Mesenchymal stem cell (in vitro differentiated cells and primary cell): ENCODE measurements around the gene TENM4.
A peak's percentile ranks its signal among the peaks of the same experiment; 100 is the strongest.
"Not testable (repeated sequence)": the region's sequence is repeated elsewhere in the genome, so short reads cannot be mapped to it uniquely, and the experiment has no call there.

Experiments
- DNase-seq: peaks from one replicate; pipeline ENCODE4 v3.0.0-alpha.2; 2013
- H2AFZ ChIP-seq: one replicate; pipeline ENCODE4 v1.6.1; 2013; ENCODE audit warnings: low read depth, mild to moderate bottlenecking, control low read depth, inconsistent platforms, low read length, moderate library complexity
- H2AK5ac ChIP-seq: 2 replicates; pipeline ENCODE4 v1.6.1; 2013; ENCODE audit warnings: low read length, moderate library complexity, mild to moderate bottlenecking, inconsistent platforms; ENCODE audit not compliant: severe bottlenecking
- H2BK120ac ChIP-seq: one replicate; pipeline ENCODE4 v1.6.1; 2013; ENCODE audit warnings: low read depth, mild to moderate bottlenecking, inconsistent platforms, low read length, moderate library complexity
- H2BK12ac ChIP-seq, 2 experiments: one replicate each; pipeline ENCODE4 v1.6.1; 2013; ENCODE audit warnings: inconsistent platforms in 2 of 2, low read length in 2 of 2, mild to moderate bottlenecking in 2 of 2, moderate library complexity in 2 of 2, control low read depth in 1 of 2
- H2BK15ac ChIP-seq: one replicate; pipeline ENCODE4 v1.6.1; 2013; ENCODE audit warnings: mild to moderate bottlenecking, low read depth, inconsistent platforms; ENCODE audit not compliant: poor library complexity, severe bottlenecking
- H2BK5ac ChIP-seq: 2 replicates; pipeline ENCODE4 v1.6.1; 2013; ENCODE audit warnings: low read depth, mild to moderate bottlenecking, low read length, control low read depth, inconsistent platforms; ENCODE audit not compliant: poor library complexity, severe bottlenecking
- H3K14ac ChIP-seq, 2 experiments: one replicate each; pipeline ENCODE4 v1.6.1; 2013; ENCODE audit warnings: inconsistent platforms in 2 of 2, low read length in 2 of 2, control low read depth in 1 of 2, mild to moderate bottlenecking in 1 of 2, moderate library complexity in 1 of 2
- H3K18ac ChIP-seq, 2 experiments: one replicate each; pipeline ENCODE4 v1.6.1; 2013; ENCODE audit warnings: inconsistent platforms in 2 of 2, low read length in 2 of 2, control low read depth in 1 of 2, low read depth in 1 of 2, mild to moderate bottlenecking in 1 of 2
- H3K23ac ChIP-seq, 2 experiments: one replicate each; pipeline ENCODE4 v1.6.1; 2013; ENCODE audit warnings: inconsistent platforms in 2 of 2, low read length in 2 of 2, mild to moderate bottlenecking in 2 of 2, moderate library complexity in 2 of 2, control low read depth in 1 of 2
- H3K27ac ChIP-seq: 2 replicates; pipeline ENCODE4 v1.5.1; 2013; ENCODE audit warnings: mild to moderate bottlenecking, moderate library complexity, low read length, control low read depth, inconsistent platforms; ENCODE audit not compliant: poor library complexity, severe bottlenecking
- H3K27me3 ChIP-seq, 2 experiments: 2 replicates each; pipeline versions ENCODE4 v1.6.1 to v1.7.0; 2013; ENCODE audit warnings: low read length in 2 of 2, mild to moderate bottlenecking in 2 of 2, moderate library complexity in 2 of 2, control low read depth in 1 of 2, inconsistent platforms in 1 of 2; ENCODE audit not compliant: control insufficient read depth in 1 of 2, insufficient read depth in 1 of 2
- H3K36me3 ChIP-seq, 2 experiments: 2 replicates each; pipeline versions ENCODE4 v1.6.1 to v1.7.0; 2013; ENCODE audit warnings: low read length in 2 of 2, control low read depth in 1 of 2, inconsistent platforms in 1 of 2, low read depth in 1 of 2, mild to moderate bottlenecking in 1 of 2; ENCODE audit not compliant: insufficient read depth in 2 of 2, control insufficient read depth in 1 of 2
- H3K4ac ChIP-seq, 2 experiments: one replicate each; pipeline ENCODE4 v1.6.1; 2013; ENCODE audit warnings: inconsistent platforms in 2 of 2, low read length in 2 of 2, mild to moderate bottlenecking in 2 of 2, moderate library complexity in 2 of 2, control low read depth in 1 of 2, low read depth in 1 of 2
- H3K4me1 ChIP-seq: 2 replicates; pipeline ENCODE4 v1.6.1; 2013; ENCODE audit warnings: low read depth, low read length, control low read depth; ENCODE audit not compliant: control insufficient read depth, insufficient read depth
- H3K4me2 ChIP-seq: 2 replicates; pipeline ENCODE4 v1.6.1; 2013; ENCODE audit warnings: low read length, mild to moderate bottlenecking, inconsistent platforms; ENCODE audit not compliant: poor library complexity, severe bottlenecking
- H3K4me3 ChIP-seq, 2 experiments: 2 replicates each; pipeline versions ENCODE4 v1.5.1 to v1.7.0; 2013; ENCODE audit warnings: low read length in 2 of 2, mild to moderate bottlenecking in 2 of 2, control low read depth in 1 of 2, low read depth in 1 of 2; ENCODE audit not compliant: insufficient read depth in 1 of 2
- H3K79me1 ChIP-seq: replicated peaks from 2 replicates; pipeline ENCODE4 v1.6.1; 2013; ENCODE audit warnings: mild to moderate bottlenecking, control low read depth, low read length, inconsistent platforms; ENCODE audit not compliant: poor library complexity, severe bottlenecking
- H3K9ac ChIP-seq: 2 replicates; pipeline ENCODE4 v1.7.0; 2013; ENCODE audit warnings: mild to moderate bottlenecking, low read length, moderate library complexity
- H3K9me3 ChIP-seq: 2 replicates; pipeline ENCODE4 v1.7.0; 2013; ENCODE audit warnings: mild to moderate bottlenecking, low read length; ENCODE audit not compliant: control insufficient read depth
- H4K8ac ChIP-seq: one replicate; pipeline ENCODE4 v1.6.1; 2013; ENCODE audit warnings: inconsistent platforms, mild to moderate bottlenecking, low read length, moderate library complexity
- H4K91ac ChIP-seq: one replicate; pipeline ENCODE4 v1.6.1; 2013; ENCODE audit warnings: mild to moderate bottlenecking, low read length, inconsistent platforms
- WGBS: methylation state at CpG from one replicate; pipeline ENCODE4 v1.1.7; 2013; ENCODE audit warnings: mixed read lengths; 5-methylcytosine and 5-hydroxymethylcytosine counted together

TENM4 gene

DNA sequence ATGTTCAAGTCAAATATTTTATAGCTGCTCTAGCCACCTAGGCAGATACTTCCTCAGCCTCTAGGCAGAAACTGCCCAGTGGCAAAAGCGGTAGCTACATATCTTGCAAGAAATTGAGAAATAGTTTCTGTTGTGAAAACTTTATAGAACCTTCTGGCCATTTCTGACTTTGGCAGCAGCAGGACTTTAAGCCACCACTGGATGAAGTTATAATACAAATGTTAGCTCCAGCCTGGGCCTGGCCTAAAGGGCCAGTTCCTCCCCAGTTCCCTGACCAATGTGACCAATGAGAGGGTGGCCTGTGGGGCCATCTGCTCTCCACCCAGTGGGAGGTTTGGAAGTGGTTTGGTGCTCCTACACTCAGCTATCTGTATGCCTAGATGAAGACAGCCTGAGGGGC is 612.2 kb downstream of the TENM4 start:
- Histone ChIP-seq H3K27ac (no peak overlapping the region), H2BK12ac (no peak overlapping the region), H3K9me3 (no peaks in the 10 kb centered on the region), H3K9ac (no peak overlapping the region), H2AK5ac (peak overlapping the region; percentile 68), H4K91ac (no peak overlapping the region), H3K18ac (no peak overlapping the region), H3K4me2 (no peak overlapping the region), H3K4ac (no peak overlapping the region), H3K36me3 (no peaks in the 10 kb centered on the region), H2AFZ (no peak overlapping the region), H2BK120ac (no peak overlapping the region), H3K4me1 (peaks cover 11% of the 10 kb centered on the region), H3K4me3 (no peak overlapping the region), H2BK5ac (no peak overlapping the region), H2BK15ac (no peak overlapping the region), H4K8ac (no peak overlapping the region), H3K14ac (no peak overlapping the region), H3K23ac (no peak overlapping the region), H3K79me1 (no peaks in the 10 kb centered on the region), H3K27me3 (no peaks in the 10 kb centered on the region)
- no peak for DNase-seq
- WGBS, result no CpG with 5 or more reads among the region's 1 CpG

- not testable (repeated sequence) for H3K14ac ChIP-seq, H2BK120ac ChIP-seq, H2BK5ac ChIP-seq, H4K91ac ChIP-seq, H3K4me1 ChIP-seq, H3K27me3 ChIP-seq, H3K4ac ChIP-seq, H3K18ac ChIP-seq, H3K4me3 ChIP-seq, H2BK15ac ChIP-seq, H3K36me3 ChIP-seq, H3K9me3 ChIP-seq, H3K9ac ChIP-seq, H2AFZ ChIP-seq, H2BK12ac ChIP-seq, H3K27ac ChIP-seq, H2AK5ac ChIP-seq, H3K79me1 ChIP-seq, H3K23ac ChIP-seq, DNase-seq, H4K8ac ChIP-seq, H3K4me2 ChIP-seq
- 96% methylated on average over 3 of the region's 4 CpGs for WGBS
These were observed 613.5 kb downstream of the TENM4 start for GRCh38 chr11:78827291-78827690.

DNA sequence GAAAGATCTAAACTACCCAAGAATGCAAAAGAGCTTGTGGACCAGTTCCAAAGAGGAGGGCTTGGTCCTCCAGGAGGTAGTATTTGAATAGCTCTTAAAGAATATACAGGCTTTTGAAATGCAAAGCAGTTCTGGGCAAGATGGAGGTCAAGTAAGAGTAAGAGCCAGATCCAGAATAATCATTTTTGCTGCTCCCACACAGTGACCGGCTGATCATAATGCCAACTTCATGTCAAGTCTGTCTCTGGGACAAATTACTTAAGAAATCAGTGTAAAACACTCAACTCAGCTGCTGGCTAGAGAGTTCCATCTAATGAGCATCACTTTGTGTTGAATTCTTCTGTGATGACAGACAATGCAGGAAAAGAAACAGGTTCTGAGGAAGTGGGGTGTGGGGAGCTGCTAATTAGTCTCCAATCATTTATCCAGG is 615.2 kb downstream of the TENM4 start:
- H3K4me3 ChIP-seq, result no peak overlapping the region
- H3K4me1 ChIP-seq, result peaks cover 6% of the 10 kb centered on the region
- H2BK12ac ChIP-seq, result no peak overlapping the region
- 100% methylated on average over 1 of the region's 1 CpG for WGBS
- no peak overlapping the region for H3K4ac ChIP-seq
- H2BK15ac ChIP-seq, result no peak overlapping the region
- no peaks in the 10 kb centered on the region for H3K9me3 ChIP-seq
- H3K23ac ChIP-seq, result no peak overlapping the region
- no peak overlapping the region for H3K9ac ChIP-seq
- H2AK5ac ChIP-seq, result no peak overlapping the region
- no peaks in the 10 kb centered on the region for H3K27me3 ChIP-seq
- no peak overlapping the region for H3K27ac ChIP-seq
- H2AFZ ChIP-seq, result no peak overlapping the region
- H3K79me1 ChIP-seq, result no peaks in the 10 kb centered on the region
- no peak overlapping the region for H4K91ac ChIP-seq
- H3K36me3 ChIP-seq, result no peaks in the 10 kb centered on the region
- H3K18ac ChIP-seq, result no peak overlapping the region
- no peak overlapping the region for H4K8ac ChIP-seq
- H2BK120ac ChIP-seq, result no peak overlapping the region
- H3K14ac ChIP-seq, result no peak overlapping the region
- DNase-seq, result no peak
- no peak overlapping the region for H2BK5ac ChIP-seq
- H3K4me2 ChIP-seq, result no peak overlapping the region

DNA sequence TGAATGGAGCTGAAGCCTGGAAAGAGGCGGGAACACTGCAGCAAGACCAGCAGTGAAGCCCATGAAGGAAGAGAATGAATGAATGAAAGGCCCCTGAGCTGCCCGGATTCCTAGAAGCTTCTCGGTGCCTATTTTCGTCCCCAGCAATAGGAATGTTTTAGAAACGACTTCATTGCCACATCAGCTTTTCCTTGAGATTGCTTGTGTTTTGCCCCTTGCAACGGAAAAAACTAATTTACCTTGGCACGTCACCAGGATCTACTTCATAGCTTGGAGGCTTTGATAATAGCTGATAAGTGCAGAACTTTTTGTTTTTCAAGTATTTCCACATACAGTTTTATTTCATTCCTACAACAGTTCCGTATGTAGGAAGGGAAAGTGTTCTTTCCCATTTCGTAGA is 617.2 kb downstream of the TENM4 start:
- Histone ChIP-seq H3K4ac (no peak overlapping the region), H3K9ac (no peak overlapping the region), H3K14ac (no peak overlapping the region), H4K91ac (no peak overlapping the region), H3K9me3 (no peaks in the 10 kb centered on the region), H2BK15ac (no peak overlapping the region), H3K23ac (no peak overlapping the region), H2BK120ac (no peak overlapping the region), H3K18ac (no peak overlapping the region), H3K79me1 (no peaks in the 10 kb centered on the region), H2AK5ac (no peak overlapping the region), H3K27me3 (no peaks in the 10 kb centered on the region), H3K4me1 (no peaks in the 10 kb centered on the region), H2BK5ac (no peak overlapping the region), H3K4me3 (no peak overlapping the region), H2AFZ (no peak overlapping the region), H3K36me3 (no peaks in the 10 kb centered on the region), H4K8ac (no peak overlapping the region), H3K27ac (no peak overlapping the region), H3K4me2 (no peak overlapping the region), H2BK12ac (no peak overlapping the region)
- DNase-seq, result no peak
- WGBS, result 89% methylated on average over 8 of the region's 9 CpGs
